H9 (cell line): Measurements from ENCODE around the gene TAF4. TPM values are rescaled to one million over a fixed set of nuclear protein-coding genes. Genes with fewer than 3 reads are reported as not detected.

ENCODE experiments used
- DNase-seq: peaks from one replicate; pipeline ENCODE4 v3.0.0-alpha.2; 2017
- H2AFZ ChIP-seq: one replicate; pipeline ENCODE4 v1.6.1; 2013; ENCODE audit warnings: mild to moderate bottlenecking, low read length, control low read depth, moderate library complexity
- H2AK5ac ChIP-seq: 2 replicates; pipeline ENCODE4 v1.6.1; 2013; ENCODE audit warnings: low read length, control low read depth, mixed read lengths; ENCODE audit not compliant: insufficient read length
- H2BK120ac ChIP-seq: one replicate; pipeline ENCODE4 v1.6.1; 2013; ENCODE audit warnings: low read depth, mild to moderate bottlenecking, low read length, control low read depth, inconsistent platforms; ENCODE audit not compliant: poor library complexity, severe bottlenecking
- H2BK12ac ChIP-seq: 2 replicates; pipeline ENCODE4 v1.6.1; 2013; ENCODE audit warnings: low read length, control low read depth, mixed read lengths, low read depth; ENCODE audit not compliant: insufficient read length
- H2BK15ac ChIP-seq: 2 replicates; pipeline ENCODE4 v1.6.1; 2013; ENCODE audit warnings: low read depth, low read length, control low read depth
- H2BK20ac ChIP-seq: one replicate; pipeline ENCODE4 v1.6.1; 2013; ENCODE audit warnings: low read depth, mild to moderate bottlenecking, low read length, control low read depth, inconsistent platforms; ENCODE audit not compliant: poor library complexity, severe bottlenecking
- H2BK5ac ChIP-seq: 2 replicates; pipeline ENCODE4 v1.6.1; 2013; ENCODE audit warnings: low read length, control low read depth, mixed read lengths; ENCODE audit not compliant: insufficient read length
- H3K14ac ChIP-seq: 2 replicates; pipeline ENCODE4 v1.6.1; 2013; ENCODE audit warnings: low read length, control low read depth; ENCODE audit not compliant: insufficient read depth
- H3K18ac ChIP-seq: 2 replicates; pipeline ENCODE4 v1.6.1; 2013; ENCODE audit warnings: low read depth, mild to moderate bottlenecking, mixed read lengths, low read length, control low read depth; ENCODE audit not compliant: insufficient read length
- H3K23ac ChIP-seq: 2 replicates; pipeline ENCODE4 v1.6.1; 2013; ENCODE audit warnings: low read length, control low read depth, mixed read lengths, low read depth; ENCODE audit not compliant: insufficient read length
- H3K23me2 ChIP-seq: 2 replicates; pipeline ENCODE4 v1.6.1; 2013; ENCODE audit warnings: low read depth, mild to moderate bottlenecking, mixed read lengths, low read length, control low read depth; ENCODE audit not compliant: insufficient read length, poor library complexity, severe bottlenecking
- H3K27ac ChIP-seq: 2 replicates; pipeline ENCODE4 v1.5.1; 2013; ENCODE audit warnings: low read length, control low read depth, mixed read lengths, low read depth; ENCODE audit not compliant: insufficient read length
- H3K27me3 ChIP-seq: 2 replicates; pipeline ENCODE4 v1.6.1; 2013; ENCODE audit warnings: low read length, control low read depth, inconsistent platforms; ENCODE audit not compliant: insufficient read depth
- H3K4ac ChIP-seq: 2 replicates; pipeline ENCODE4 v1.6.1; 2013; ENCODE audit warnings: low read depth, mild to moderate bottlenecking, control low read depth, inconsistent platforms, low read length, moderate library complexity
- H3K4me1 ChIP-seq: 2 replicates; pipeline ENCODE4 v1.6.1; 2013; ENCODE audit warnings: low read length, control low read depth, inconsistent platforms; ENCODE audit not compliant: insufficient read depth
- H3K4me2 ChIP-seq: 2 replicates; pipeline ENCODE4 v1.6.1; 2013; ENCODE audit warnings: low read length, control low read depth, mixed read lengths; ENCODE audit not compliant: insufficient read length, insufficient read depth
- H3K56ac ChIP-seq: 2 replicates; pipeline ENCODE4 v1.6.1; 2013; ENCODE audit warnings: low read depth, mild to moderate bottlenecking, mixed read lengths, low read length, control low read depth; ENCODE audit not compliant: insufficient read length
- H3K79me1 ChIP-seq: 2 replicates; pipeline ENCODE4 v1.6.1; 2013; ENCODE audit warnings: low read depth, mild to moderate bottlenecking, moderate library complexity, low read length, control low read depth, inconsistent platforms; ENCODE audit not compliant: insufficient read depth, poor library complexity, severe bottlenecking
- H3K79me2 ChIP-seq: 2 replicates; pipeline ENCODE4 v1.6.1; 2013; ENCODE audit warnings: low read length, control low read depth, inconsistent platforms; ENCODE audit not compliant: insufficient read depth
- H3K9ac ChIP-seq: 2 replicates; pipeline ENCODE4 v1.6.1; 2013; ENCODE audit warnings: low read length, control low read depth, mixed read lengths; ENCODE audit not compliant: insufficient read length; ENCODE audit errors: extremely low read depth
- H3K9me3 ChIP-seq: one replicate; pipeline ENCODE4 v1.6.1; 2013; ENCODE audit warnings: low read depth, low read length, inconsistent platforms; ENCODE audit not compliant: control insufficient read depth
- H3T11ph ChIP-seq: one replicate; pipeline ENCODE4 v1.6.1; 2013; ENCODE audit warnings: mild to moderate bottlenecking, low read length, control low read depth, inconsistent platforms
- H4K20me1 ChIP-seq: one replicate; pipeline ENCODE4 v1.6.1; 2013; ENCODE audit not compliant: control insufficient read depth, insufficient read length, insufficient read depth
- H4K5ac ChIP-seq: 2 replicates; pipeline ENCODE4 v1.6.1; 2013; ENCODE audit warnings: low read depth, mild to moderate bottlenecking, mixed read lengths, low read length, control low read depth; ENCODE audit not compliant: insufficient read length
- H4K8ac ChIP-seq: replicated peaks from 2 replicates; pipeline ENCODE4 v1.6.1; 2013; ENCODE audit warnings: low read length, control low read depth, mixed read lengths, low read depth; ENCODE audit not compliant: insufficient read length
- H4K91ac ChIP-seq: 2 replicates; pipeline ENCODE4 v1.6.1; 2013; ENCODE audit warnings: low read depth, mild to moderate bottlenecking, moderate library complexity, mixed read lengths, low read length, control low read depth; ENCODE audit not compliant: insufficient read length
- H3K27ac Mint-ChIP-seq, 3 experiments: 2 replicates in 2 of 3; 3 replicates in 1 of 3; pipeline ENCODE4 v1.8.0; 2020 to 2021; ENCODE audit warnings: mixed read lengths in 3 of 3, mild to moderate bottlenecking in 1 of 3, moderate library complexity in 1 of 3
- H3K27me3 Mint-ChIP-seq: 2 replicates; pipeline ENCODE4 v1.8.0; 2021; ENCODE audit warnings: low read depth, mild to moderate bottlenecking, moderate library complexity, mixed read lengths
- H3K36me3 Mint-ChIP-seq, 3 experiments: 2 replicates in 2 of 3; 3 replicates in 1 of 3; pipeline ENCODE4 v1.8.0; 2020 to 2021; ENCODE audit warnings: low read depth in 3 of 3, mixed read lengths in 3 of 3; ENCODE audit not compliant: insufficient read depth in 1 of 3
- H3K4me1 Mint-ChIP-seq, 2 experiments: 2 replicates each; pipeline ENCODE4 v1.8.0; 2020; ENCODE audit warnings: mixed read lengths in 2 of 2
- H3K4me3 Mint-ChIP-seq, 2 experiments: 2 replicates in 1 of 2; 3 replicates in 1 of 2; pipeline ENCODE4 v1.8.0; 2020 to 2021; ENCODE audit warnings: mild to moderate bottlenecking in 2 of 2, mixed read lengths in 2 of 2, moderate library complexity in 1 of 2
- H3K9me3 Mint-ChIP-seq, 2 experiments: 2 replicates in 1 of 2; 3 replicates in 1 of 2; pipeline ENCODE4 v1.8.0; 2020; ENCODE audit warnings: mild to moderate bottlenecking in 2 of 2, mixed read lengths in 2 of 2, moderate library complexity in 1 of 2
- CTCF ChIP-seq: fragments of 200-600 bp; sonication (generic); conservative IDR thresholded peaks from 3 replicates; pipeline ENCODE4 v1.8.0; 2021; ENCODE audit warnings: antibody characterized with exemption, mild to moderate bottlenecking
- WGBS: extraction: QIAGEN DNeasy Blood & Tissue Kit; methylation state at CpG from one replicate; pipeline ENCODE4 v1.1.7; 2013; ENCODE audit warnings: missing lambda C conversion rate, low lambda C conversion rate, mixed read lengths; ENCODE audit not compliant: insufficient read length; ENCODE audit errors: extremely low coverage; 5-methylcytosine and 5-hydroxymethylcytosine counted together
- total RNA-seq: library from RNA; stranded (reverse); gene quantifications from 2 replicates; pipeline ENCODE4 v1.2.1, GENCODE V29; 2021

Gene TAF4
- total RNA-seq, 1 experiment from 2014 or later = 30.8 TPM

GRCh38 chr20:62014889-62015537, 50.7 kb downstream of the TAF4 start:
- Histone ChIP-seq H3K4ac (no peak overlapping the region), H3K4me1 (no peaks in the 10 kb centered on the region), H3K27ac (no peak overlapping the region), H3K9me3 (no peaks in the 10 kb centered on the region), H2BK12ac (no peak overlapping the region), H4K91ac (no peak overlapping the region), H3K79me2 (peaks cover 18% of the 10 kb centered on the region; the same call in 1 of the 2 replicates), H3K23ac (no peak overlapping the region), H3K9ac (no peak overlapping the region), H2AFZ (no peak overlapping the region), H2AK5ac (no peak overlapping the region), H3K79me1 (peaks cover under 1% of the 10 kb centered on the region), H3T11ph (no peak overlapping the region), H3K27me3 (no peaks in the 10 kb centered on the region), H4K8ac (no peak overlapping the region), H2BK5ac (no peak overlapping the region), H3K56ac (no peak overlapping the region), H2BK15ac (no peak overlapping the region), H2BK20ac (no peak overlapping the region), H2BK120ac (no peak overlapping the region), H3K4me2 (no peak overlapping the region), H4K20me1 (no peaks in the 10 kb centered on the region), H3K18ac (no peak overlapping the region), H4K5ac (no peak overlapping the region), H3K23me2 (no peaks in the 10 kb centered on the region), H3K14ac (no peak overlapping the region)
- H3K36me3 Mint-ChIP-seq = peaks cover 7 to 27% (median 20%) of the 10 kb centered on the region in 3 experiments
- H3K4me1 Mint-ChIP-seq = peaks cover 6% of the 10 kb centered on the region in 2 experiments
- no peak overlapping the region for H3K4me3 Mint-ChIP-seq
- no peaks in the 10 kb centered on the region for H3K27me3 Mint-ChIP-seq
- TF ChIP-seq CTCF = no peak
- no peaks in the 10 kb centered on the region for H3K9me3 Mint-ChIP-seq
- no peak for DNase-seq
- no CpG with 5 or more reads among the region's 14 CpGs for WGBS
- peak overlapping the region; percentile 47 to 87 (median 77); a peak in 5 of 7 replicates for H3K27ac Mint-ChIP-seq
